GM11168 (cell line): ENCODE data around the gene DNLZ.

ENCODE experiments used
- in situ Hi-C: fragments of 300-500 bp; cut with MboI; formaldehyde crosslinking; loops from one replicate; pipeline ENCODE4 v1.12.0; 2022; ENCODE audit warnings: low sequenced_read_pairs; ENCODE audit not compliant: unreplicated experiment

DNLZ gene

GRCh38 chr9:136310273-136311030, 53.1 kb downstream of the DNLZ start:
- in situ Hi-C loops = no loop called here

GRCh38 chr9:136309806-136310220, 53.7 kb downstream of the DNLZ start:
- in situ Hi-C loops = no loop called here
